ENCODE data around the gene MIXL1.
"Not testable (repeated sequence)": the region's sequence is repeated elsewhere in the genome, so short reads cannot be mapped to it uniquely, and the experiment has no call there.

Gene MIXL1

GRCh38 chr1:226212545-226212944 lies 10.9 kb upstream of the MIXL1 start:
- no peak for DNase-seq (ENCODE audit: low read depth in 2 of 2)

- no peak for DNase-seq (ENCODE audit: low read depth in 2 of 2)
These were observed 8.2 kb upstream of the MIXL1 start for GRCh38 chr1:226215239-226215638.

- no peak for DNase-seq (ENCODE audit: low read depth in 2 of 2)
These were observed 7.4 kb upstream of the MIXL1 start for GRCh38 chr1:226216056-226216455.

- no peak for DNase-seq (ENCODE audit: low read depth in 2 of 2)
These were observed 6.2 kb upstream of the MIXL1 start for GRCh38 chr1:226217273-226217672.

- DNase-seq (ENCODE audit: low read depth in 2 of 2): no peak
These were observed 2.8 kb upstream of the MIXL1 start for GRCh38 chr1:226220473-226221189.

GRCh38 chr1:226222686-226223085 lies 778 bp upstream of the MIXL1 start:
- no peak for DNase-seq (ENCODE audit: low read depth in 2 of 2)

GRCh38 chr1:226223786-226224244 lies 351 bp downstream of the MIXL1 start:
- no peak for DNase-seq (ENCODE audit: low read depth in 2 of 2)

- DNase-seq (ENCODE audit: low read depth in 2 of 2): no peak
These were observed 3.1 kb downstream of the MIXL1 start for GRCh38 chr1:226226601-226227000.

GRCh38 chr1:226233293-226233692 lies 9.8 kb downstream of the MIXL1 start:
- DNase-seq (ENCODE audit: low read depth in 2 of 2): no peak

- no peak for DNase-seq (ENCODE audit: low read depth in 2 of 2)
These were observed 10.3 kb downstream of the MIXL1 start for GRCh38 chr1:226233806-226234205.

- DNase-seq (ENCODE audit: low read depth in 2 of 2): no peak
These were observed 13.4 kb downstream of the MIXL1 start for GRCh38 chr1:226236826-226237225.

GRCh38 chr1:226239421-226239820 lies 16.0 kb downstream of the MIXL1 start:
- no peak for DNase-seq (ENCODE audit: low read depth in 2 of 2)

- no peak for DNase-seq (ENCODE audit: low read depth in 2 of 2)
These were observed 24.6 kb downstream of the MIXL1 start for GRCh38 chr1:226248091-226248490.

GRCh38 chr1:226248796-226249195 lies 25.3 kb downstream of the MIXL1 start:
- no peak for DNase-seq (ENCODE audit: low read depth in 2 of 2)

- DNase-seq (ENCODE audit: low read depth in 2 of 2): no peak
These were observed 27.0 kb downstream of the MIXL1 start for GRCh38 chr1:226250511-226250910.

- not testable (repeated sequence) for DNase-seq (ENCODE audit: low read depth in 2 of 2)
These were observed 29.4 kb downstream of the MIXL1 start for GRCh38 chr1:226252841-226253240.

- no peak for DNase-seq (ENCODE audit: low read depth in 2 of 2)
These were observed 30.5 kb downstream of the MIXL1 start for GRCh38 chr1:226253933-226254332.

- DNase-seq (ENCODE audit: low read depth in 2 of 2): no peak
These were observed 31.9 kb downstream of the MIXL1 start for GRCh38 chr1:226255380-226255779.

- no peak for DNase-seq (ENCODE audit: low read depth in 2 of 2)
These were observed 38.4 kb downstream of the MIXL1 start for GRCh38 chr1:226261818-226262217.

- DNase-seq (ENCODE audit: low read depth in 2 of 2): no peak
These were observed 45.1 kb downstream of the MIXL1 start for GRCh38 chr1:226268421-226269124.

GRCh38 chr1:226272233-226272902 lies 48.9 kb downstream of the MIXL1 start:
- not testable (repeated sequence) for DNase-seq (ENCODE audit: low read depth in 2 of 2)

GRCh38 chr1:226274138-226274537 lies 50.7 kb downstream of the MIXL1 start:
- no peak for DNase-seq (ENCODE audit: low read depth in 2 of 2)

Data from stimulated activated CD8-positive, alpha-beta memory T cell treated with anti-CD3 and anti-CD28 coated beads, Interleukin-7, amount 100 ng/mL, for 4 hours (primary cell).